Measurements from ENCODE around the gene ADORA2A. TPM values are rescaled to one million over a fixed set of nuclear protein-coding genes. Genes with fewer than 3 reads are reported as not detected.

ADORA2A gene
- total RNA-seq, 4 donors from 2014 or later, result 2.6 to 4.2 (median 3.5) TPM

GRCh38 chr22:24444729-24445466 lies 17.5 kb downstream of the ADORA2A start:
- Histone ChIP-seq H3K27me3 (no peaks in the 10 kb centered on the region), H3K27ac (no peak overlapping the region), H3K36me3 (peaks cover 0 to 22% (median 0%) of the 10 kb centered on the region in 3 donors), H3K4me1 (peaks cover 0 to 5% (median 0%) of the 10 kb centered on the region in 4 donors), H3K9me3 (no peaks in the 10 kb centered on the region), H3K4me3 (no peak overlapping the region)
- DNase-seq (ENCODE audit: low spot score in 2 of 2), result no peak
- TF ChIP-seq EP300 (IDR thresholded peaks at IDR 0.05), result no peak
- TF ChIP-seq, protein P1, sequence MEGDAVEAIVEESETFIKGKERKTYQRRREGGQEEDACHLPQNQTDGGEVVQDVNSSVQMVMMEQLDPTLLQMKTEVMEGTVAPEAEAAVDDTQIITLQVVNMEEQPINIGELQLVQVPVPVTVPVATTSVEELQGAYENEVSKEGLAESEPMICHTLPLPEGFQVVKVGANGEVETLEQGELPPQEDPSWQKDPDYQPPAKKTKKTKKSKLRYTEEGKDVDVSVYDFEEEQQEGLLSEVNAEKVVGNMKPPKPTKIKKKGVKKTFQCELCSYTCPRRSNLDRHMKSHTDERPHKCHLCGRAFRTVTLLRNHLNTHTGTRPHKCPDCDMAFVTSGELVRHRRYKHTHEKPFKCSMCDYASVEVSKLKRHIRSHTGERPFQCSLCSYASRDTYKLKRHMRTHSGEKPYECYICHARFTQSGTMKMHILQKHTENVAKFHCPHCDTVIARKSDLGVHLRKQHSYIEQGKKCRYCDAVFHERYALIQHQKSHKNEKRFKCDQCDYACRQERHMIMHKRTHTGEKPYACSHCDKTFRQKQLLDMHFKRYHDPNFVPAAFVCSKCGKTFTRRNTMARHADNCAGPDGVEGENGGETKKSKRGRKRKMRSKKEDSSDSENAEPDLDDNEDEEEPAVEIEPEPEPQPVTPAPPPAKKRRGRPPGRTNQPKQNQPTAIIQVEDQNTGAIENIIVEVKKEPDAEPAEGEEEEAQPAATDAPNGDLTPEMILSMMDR (IDR thresholded peaks at IDR 0.05), result no peak
- TF ChIP-seq POLR2A (IDR thresholded peaks at IDR 0.05), result no peak
- 55 to 56% methylated on average over 10 to 12 of the region's 12 CpGs for WGBS, 2 donors

- no peak for DNase-seq (ENCODE audit: low spot score in 2 of 2)
- WGBS, 2 donors, result 66 to 73% methylated on average over 11 of the region's 11 CpGs
- peaks cover 0 to 5% (median 0%) of the 10 kb centered on the region in 4 donors for H3K4me1 ChIP-seq
- TF ChIP-seq, protein P1 (IDR thresholded peaks at IDR 0.05), result no peak
- TF ChIP-seq EP300 (IDR thresholded peaks at IDR 0.05) (no peak), POLR2A (IDR thresholded peaks at IDR 0.05) (no peak)
- no peaks in the 10 kb centered on the region for H3K27me3 ChIP-seq
- H3K36me3 ChIP-seq, result peaks cover 0 to 20% (median 0%) of the 10 kb centered on the region in 3 donors
- no peak overlapping the region for H3K27ac ChIP-seq
- H3K9me3 ChIP-seq, result no peaks in the 10 kb centered on the region
- H3K4me3 ChIP-seq, result no peak overlapping the region
Observed at GRCh38 chr22:24445481-24446259, 18.3 kb downstream of the ADORA2A start.

DNA sequence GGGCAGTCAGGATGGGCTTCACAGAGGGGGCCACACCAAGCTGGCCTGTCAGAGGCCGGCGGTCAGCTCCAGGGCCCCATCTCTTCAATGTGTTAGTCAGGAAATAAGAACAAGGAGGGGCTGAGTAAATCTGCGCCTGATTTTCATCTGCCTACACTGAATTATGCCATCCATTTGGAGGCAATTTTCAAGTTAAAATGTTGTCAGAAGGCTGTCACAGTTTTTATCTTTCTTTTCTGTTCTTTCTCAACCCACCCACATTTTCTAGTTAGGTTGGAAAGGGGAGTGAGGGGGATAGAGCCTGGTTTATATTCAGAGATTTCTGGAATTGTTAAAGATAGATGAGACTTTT lies 18.8 kb downstream of the ADORA2A start:
- peaks cover 0 to 5% (median 0%) of the 10 kb centered on the region in 4 donors for H3K4me1 ChIP-seq
- no peaks in the 10 kb centered on the region for H3K27me3 ChIP-seq
- no peak for DNase-seq (ENCODE audit: low spot score in 2 of 2)
- peaks cover 0 to 1% (median 0%) of the 10 kb centered on the region in 4 donors for H3K9me3 ChIP-seq
- TF ChIP-seq POLR2A (IDR thresholded peaks at IDR 0.05) (no peak), EP300 (IDR thresholded peaks at IDR 0.05) (no peak)
- TF ChIP-seq, protein P1 (IDR thresholded peaks at IDR 0.05), result no peak
- H3K4me3 ChIP-seq, result no peak overlapping the region
- H3K27ac ChIP-seq, result no peak overlapping the region
- 58 to 72% methylated on average over 3 of the region's 3 CpGs for WGBS, 2 donors
- H3K36me3 ChIP-seq, result peaks cover 0 to 14% (median 0%) of the 10 kb centered on the region in 3 donors

DNA sequence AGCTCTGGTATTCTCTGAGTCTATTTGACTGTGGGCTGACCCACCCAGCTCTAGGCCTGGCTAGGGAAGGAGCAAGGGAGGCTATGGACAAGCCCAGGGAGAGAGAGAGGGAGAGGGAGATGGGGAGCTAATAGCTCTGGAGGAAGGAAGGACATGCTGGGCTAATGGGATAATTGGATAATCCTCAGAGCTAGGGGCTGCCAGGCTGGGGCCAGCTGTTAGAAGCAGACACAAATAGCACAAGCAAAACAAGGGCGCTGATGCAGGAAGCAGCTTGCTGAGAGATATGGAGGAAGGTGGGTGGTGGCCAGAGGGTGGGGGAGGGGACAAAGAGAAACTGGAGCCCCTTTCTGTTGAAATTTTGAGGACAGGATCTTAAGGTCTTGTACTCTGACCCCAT lies 23.2 kb downstream of the ADORA2A start:
- no peak for TF ChIP-seq POLR2A (IDR thresholded peaks at IDR 0.05)
- no peak for TF ChIP-seq EP300 (IDR thresholded peaks at IDR 0.05)
- TF ChIP-seq, protein P1 (IDR thresholded peaks at IDR 0.05), result no peak
- H3K36me3 ChIP-seq, result no peaks in the 10 kb centered on the region
- H3K9me3 ChIP-seq, result peaks cover 0 to 9% (median 0%) of the 10 kb centered on the region in 4 donors
- H3K4me3 ChIP-seq, result no peak overlapping the region
- H3K27me3 ChIP-seq, result no peaks in the 10 kb centered on the region
- H3K4me1 ChIP-seq, result peaks cover 0 to 6% (median 3%) of the 10 kb centered on the region in 4 donors
- no peak for DNase-seq (ENCODE audit: low spot score in 2 of 2)
- 37 to 65% methylated on average over 1 of the region's 1 CpG for WGBS, 2 donors
- no peak overlapping the region for H3K27ac ChIP-seq

GRCh38 chr22:24451162-24451561 lies 23.8 kb downstream of the ADORA2A start:
- TF ChIP-seq, protein P1 (IDR thresholded peaks at IDR 0.05), result no peak
- H3K27me3 ChIP-seq, result no peaks in the 10 kb centered on the region
- no peak overlapping the region for H3K4me3 ChIP-seq
- no peak for DNase-seq (ENCODE audit: low spot score in 2 of 2)
- no peaks in the 10 kb centered on the region for H3K36me3 ChIP-seq
- H3K4me1 ChIP-seq, result peaks cover 0 to 11% (median 8%) of the 10 kb centered on the region in 4 donors
- no peak overlapping the region for H3K27ac ChIP-seq
- peaks cover 0 to 9% (median 0%) of the 10 kb centered on the region in 4 donors for H3K9me3 ChIP-seq
